ENCODE results near the gene NBPF26. TPM values are rescaled to one million over a fixed set of nuclear protein-coding genes. Genes with fewer than 3 reads are reported as not detected.
"Not testable (repeated sequence)": the region's sequence is repeated elsewhere in the genome, so short reads cannot be mapped to it uniquely, and the experiment has no call there.

The NBPF26 gene
- total and polyA plus RNA-seq, 9 of the 15 experiments (the other 6 are each of a cell fraction or from before 2014, with no cell fraction given) = 0.13 to 6.6 (median 5.2) TPM

GRCh38 chr1:120850537-120851421 lies 127.0 kb downstream of the NBPF26 start (continued):
- TF ChIP-seq, protein P1, sequence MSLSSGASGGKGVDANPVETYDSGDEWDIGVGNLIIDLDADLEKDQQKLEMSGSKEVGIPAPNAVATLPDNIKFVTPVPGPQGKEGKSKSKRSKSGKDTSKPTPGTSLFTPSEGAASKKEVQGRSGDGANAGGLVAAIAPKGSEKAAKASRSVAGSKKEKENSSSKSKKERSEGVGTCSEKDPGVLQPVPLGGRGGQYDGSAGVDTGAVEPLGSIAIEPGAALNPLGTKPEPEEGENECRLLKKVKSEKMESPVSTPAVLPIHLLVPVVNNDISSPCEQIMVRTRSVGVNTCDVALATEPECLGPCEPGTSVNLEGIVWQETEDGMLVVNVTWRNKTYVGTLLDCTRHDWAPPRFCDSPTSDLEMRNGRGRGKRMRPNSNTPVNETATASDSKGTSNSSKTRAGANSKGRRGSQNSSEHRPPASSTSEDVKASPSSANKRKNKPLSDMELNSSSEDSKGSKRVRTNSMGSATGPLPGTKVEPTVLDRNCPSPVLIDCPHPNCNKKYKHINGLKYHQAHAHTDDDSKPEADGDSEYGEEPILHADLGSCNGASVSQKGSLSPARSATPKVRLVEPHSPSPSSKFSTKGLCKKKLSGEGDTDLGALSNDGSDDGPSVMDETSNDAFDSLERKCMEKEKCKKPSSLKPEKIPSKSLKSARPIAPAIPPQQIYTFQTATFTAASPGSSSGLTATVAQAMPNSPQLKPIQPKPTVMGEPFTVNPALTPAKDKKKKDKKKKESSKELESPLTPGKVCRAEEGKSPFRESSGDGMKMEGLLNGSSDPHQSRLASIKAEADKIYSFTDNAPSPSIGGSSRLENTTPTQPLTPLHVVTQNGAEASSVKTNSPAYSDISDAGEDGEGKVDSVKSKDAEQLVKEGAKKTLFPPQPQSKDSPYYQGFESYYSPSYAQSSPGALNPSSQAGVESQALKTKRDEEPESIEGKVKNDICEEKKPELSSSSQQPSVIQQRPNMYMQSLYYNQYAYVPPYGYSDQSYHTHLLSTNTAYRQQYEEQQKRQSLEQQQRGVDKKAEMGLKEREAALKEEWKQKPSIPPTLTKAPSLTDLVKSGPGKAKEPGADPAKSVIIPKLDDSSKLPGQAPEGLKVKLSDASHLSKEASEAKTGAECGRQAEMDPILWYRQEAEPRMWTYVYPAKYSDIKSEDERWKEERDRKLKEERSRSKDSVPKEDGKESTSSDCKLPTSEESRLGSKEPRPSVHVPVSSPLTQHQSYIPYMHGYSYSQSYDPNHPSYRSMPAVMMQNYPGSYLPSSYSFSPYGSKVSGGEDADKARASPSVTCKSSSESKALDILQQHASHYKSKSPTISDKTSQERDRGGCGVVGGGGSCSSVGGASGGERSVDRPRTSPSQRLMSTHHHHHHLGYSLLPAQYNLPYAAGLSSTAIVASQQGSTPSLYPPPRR (CRISPR knock-in tag; IDR thresholded peaks at IDR 0.05; ENCODE audit: borderline replicate concordance) = peak; percentile 74; the same call in 1 of the 2 replicates
- TF ChIP-seq TCF15 (CRISPR knock-in tag; IDR thresholded peaks at IDR 0.05) (peak; percentile 64; the same call in 1 of the 2 replicates), NR2C1 (tag; IDR thresholded peaks at IDR 0.05) (peak; percentile 72), ZNF518B (CRISPR knock-in tag; IDR thresholded peaks at IDR 0.05) (peak; percentile 100), ZFX (CRISPR knock-in tag; IDR thresholded peaks at IDR 0.05) (peak; percentile 38), ELF2 (CRISPR knock-in tag; IDR thresholded peaks at IDR 0.05) (peak; percentile 95), CSDE1 (IDR thresholded peaks at IDR 0.05) (peak in 1 of 2 experiments; percentile 97; a peak in 2 of 4 replicates), PHF21A (IDR thresholded peaks at IDR 0.05; ENCODE audit: borderline replicate concordance, low read depth) (peak; percentile 78), TCF7 (IDR thresholded peaks at IDR 0.05; ENCODE audit: borderline replicate concordance) (peak; percentile 69; the same call in 1 of the 2 replicates), NR2F6 (CRISPR knock-in tag; IDR thresholded peaks at IDR 0.05) (peak; percentile 100), SMAD1 (IDR thresholded peaks at IDR 0.05; ENCODE audit: low read depth, low read length, partially characterized antibody) (peak; percentile 100), TAL1 (IDR thresholded peaks at IDR 0.05) (peak; percentile 31), ARNT (IDR thresholded peaks at IDR 0.05) (peak; percentile 82 to 94; a peak in 3 of 4 replicates)
- TF ChIP-seq NR2C1 (IDR thresholded peaks at IDR 0.05) = not testable (repeated sequence)
- TF ChIP-seq, protein P2, sequence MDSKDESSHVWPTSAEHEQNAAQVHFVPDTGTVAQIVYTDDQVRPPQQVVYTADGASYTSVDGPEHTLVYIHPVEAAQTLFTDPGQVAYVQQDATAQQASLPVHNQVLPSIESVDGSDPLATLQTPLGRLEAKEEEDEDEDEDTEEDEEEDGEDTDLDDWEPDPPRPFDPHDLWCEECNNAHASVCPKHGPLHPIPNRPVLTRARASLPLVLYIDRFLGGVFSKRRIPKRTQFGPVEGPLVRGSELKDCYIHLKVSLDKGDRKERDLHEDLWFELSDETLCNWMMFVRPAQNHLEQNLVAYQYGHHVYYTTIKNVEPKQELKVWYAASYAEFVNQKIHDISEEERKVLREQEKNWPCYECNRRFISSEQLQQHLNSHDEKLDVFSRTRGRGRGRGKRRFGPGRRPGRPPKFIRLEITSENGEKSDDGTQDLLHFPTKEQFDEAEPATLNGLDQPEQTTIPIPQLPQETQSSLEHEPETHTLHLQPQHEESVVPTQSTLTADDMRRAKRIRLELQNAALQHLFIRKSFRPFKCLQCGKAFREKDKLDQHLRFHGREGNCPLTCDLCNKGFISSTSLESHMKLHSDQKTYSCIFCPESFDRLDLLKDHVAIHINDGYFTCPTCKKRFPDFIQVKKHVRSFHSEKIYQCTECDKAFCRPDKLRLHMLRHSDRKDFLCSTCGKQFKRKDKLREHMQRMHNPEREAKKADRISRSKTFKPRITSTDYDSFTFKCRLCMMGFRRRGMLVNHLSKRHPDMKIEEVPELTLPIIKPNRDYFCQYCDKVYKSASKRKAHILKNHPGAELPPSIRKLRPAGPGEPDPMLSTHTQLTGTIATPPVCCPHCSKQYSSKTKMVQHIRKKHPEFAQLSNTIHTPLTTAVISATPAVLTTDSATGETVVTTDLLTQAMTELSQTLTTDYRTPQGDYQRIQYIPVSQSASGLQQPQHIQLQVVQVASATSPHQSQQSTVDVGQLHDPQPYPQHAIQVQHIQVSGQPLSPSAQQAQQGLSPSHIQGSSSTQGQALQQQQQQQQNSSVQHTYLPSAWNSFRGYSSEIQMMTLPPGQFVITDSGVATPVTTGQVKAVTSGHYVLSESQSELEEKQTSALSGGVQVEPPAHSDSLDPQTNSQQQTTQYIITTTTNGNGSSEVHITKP (IDR thresholded peaks at IDR 0.05; ENCODE audit: partially characterized antibody) = peak; percentile 39
